Left colon (tissue), 2 donors: ENCODE results near the gene PRLH. TPM values are rescaled to one million over a fixed set of nuclear protein-coding genes. Genes with fewer than 3 reads are reported as not detected.
"Not testable (repeated sequence)": the region's sequence is repeated elsewhere in the genome, so short reads cannot be mapped to it uniquely, and the experiment has no call there.

Experiments
- ATAC-seq: fragments of 200-7000 bp; cut with Tn5 transposase; one replicate; pipeline ENCODE4 v1.9.1; 2020; ENCODE audit warnings: mild to moderate bottlenecking, moderate library complexity
- DNase-seq, 2 donors: peaks; one replicate each; pipeline ENCODE4 v3.0.0-alpha.2; 2020
- intact Hi-C, 2 donors: fragments of 100-400 bp; cut with DNase I in 1 of 2; cut with micrococcal nuclease in 1 of 2; formaldehyde crosslinking; loops; one replicate each; pipeline versions ENCODE4 v1.11.2 to v1.14.0; 2022; cut with DNase I, micrococcal nuclease
- total RNA-seq, 2 donors: library from RNA; stranded (reverse); fragmentation: NEBNext Ultra II Directional; extraction: Animal tissue kit (Norgen Biotek cat#: 25700); gene quantifications; one replicate each; pipeline ENCODE4 v1.2.1, GENCODE V29; 2021
- donor health status: DM: no; HTN: no; CAD: no.
- donor health status: DM: yes; HTN: yes; CAD: no.

The PRLH gene
- total RNA-seq, 2 donors from 2014 or later = not detected

- no peak for DNase-seq
- intact Hi-C loops = loop anchor here in 1 of 2 donors (10.0 kb wide), 1 partner anchor 151 kb away; no protein-coding TSS in a partner anchor
Measured at GRCh38 chr2:237593596-237594320, 27.4 kb downstream of the PRLH start.

GRCh38 chr2:237594514-237594871 lies 28.1 kb downstream of the PRLH start:
- ATAC-seq = no peak
- no peak for DNase-seq
- intact Hi-C loops = loop anchor here in 1 of 2 donors (10.0 kb wide), 1 partner anchor 150 kb away; no protein-coding TSS in a partner anchor

More at GRCh38 chr2:237593596-237594320, 27.4 kb downstream of the PRLH start:
- no peak for ATAC-seq

- not testable (repeated sequence) for ATAC-seq, DNase-seq
- intact Hi-C loops = loop anchor here in 1 of 2 donors (10.0 kb wide), 1 partner anchor 149 kb away; no protein-coding TSS in a partner anchor
Measured at GRCh38 chr2:237595829-237596519, 29.6 kb downstream of the PRLH start.

GRCh38 chr2:237596520-237597195 lies 30.3 kb downstream of the PRLH start:
- ATAC-seq = no peak

DNA sequence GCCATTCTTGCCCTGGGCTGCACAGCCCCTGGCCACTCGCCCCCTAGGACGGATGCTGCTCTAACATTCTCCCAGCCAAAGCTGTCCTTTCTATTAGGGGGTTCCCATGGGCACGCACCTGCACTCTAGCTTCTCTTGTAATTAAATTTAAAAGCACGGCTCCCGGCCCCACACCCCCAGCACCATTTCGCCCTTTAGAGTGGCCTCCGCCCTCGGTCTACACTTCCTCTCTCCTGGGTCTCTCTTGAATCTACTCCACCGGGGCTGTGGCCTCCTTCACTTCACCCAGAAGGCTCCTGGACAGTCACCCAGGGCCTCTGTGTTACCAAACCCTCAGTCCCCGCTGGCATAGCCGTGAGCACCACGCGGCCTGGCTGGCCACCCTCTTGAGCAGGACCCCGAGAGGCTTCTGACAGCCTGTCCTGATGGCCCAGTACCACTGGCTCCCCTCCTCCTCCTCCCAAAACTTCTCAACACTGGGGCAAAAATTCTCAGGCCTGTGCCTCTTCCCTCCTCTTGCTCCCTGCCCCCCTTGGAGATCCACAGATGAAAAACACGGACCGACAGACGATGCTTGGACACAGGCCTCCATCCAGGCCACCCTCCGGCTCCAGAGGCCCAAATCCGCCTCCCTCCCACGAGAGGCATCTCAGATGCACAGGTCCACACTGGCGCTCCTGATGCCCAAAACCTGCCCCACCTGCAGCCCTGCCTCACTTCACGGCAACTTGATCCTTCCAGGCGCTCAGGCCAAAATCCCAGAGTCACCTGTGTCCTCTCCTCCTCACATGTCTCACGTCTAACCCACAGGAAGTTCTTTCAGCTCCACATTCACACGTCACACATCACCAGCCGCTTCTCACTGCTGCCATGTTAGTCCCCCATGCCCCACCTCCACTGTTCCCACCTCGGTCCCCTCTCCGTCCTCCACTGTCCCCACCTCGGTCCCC lies 31.1 kb downstream of the PRLH start:
- intact Hi-C loops = loop anchor here in 1 of 2 donors (10.0 kb wide), 1 partner anchor 147 kb away; no protein-coding TSS in a partner anchor

More at GRCh38 chr2:237596520-237597195, 30.3 kb downstream of the PRLH start:
- DNase-seq = no peak
- intact Hi-C loops = loop anchor here in 1 of 2 donors (10.0 kb wide), 1 partner anchor 148 kb away; no protein-coding TSS in a partner anchor

DNA sequence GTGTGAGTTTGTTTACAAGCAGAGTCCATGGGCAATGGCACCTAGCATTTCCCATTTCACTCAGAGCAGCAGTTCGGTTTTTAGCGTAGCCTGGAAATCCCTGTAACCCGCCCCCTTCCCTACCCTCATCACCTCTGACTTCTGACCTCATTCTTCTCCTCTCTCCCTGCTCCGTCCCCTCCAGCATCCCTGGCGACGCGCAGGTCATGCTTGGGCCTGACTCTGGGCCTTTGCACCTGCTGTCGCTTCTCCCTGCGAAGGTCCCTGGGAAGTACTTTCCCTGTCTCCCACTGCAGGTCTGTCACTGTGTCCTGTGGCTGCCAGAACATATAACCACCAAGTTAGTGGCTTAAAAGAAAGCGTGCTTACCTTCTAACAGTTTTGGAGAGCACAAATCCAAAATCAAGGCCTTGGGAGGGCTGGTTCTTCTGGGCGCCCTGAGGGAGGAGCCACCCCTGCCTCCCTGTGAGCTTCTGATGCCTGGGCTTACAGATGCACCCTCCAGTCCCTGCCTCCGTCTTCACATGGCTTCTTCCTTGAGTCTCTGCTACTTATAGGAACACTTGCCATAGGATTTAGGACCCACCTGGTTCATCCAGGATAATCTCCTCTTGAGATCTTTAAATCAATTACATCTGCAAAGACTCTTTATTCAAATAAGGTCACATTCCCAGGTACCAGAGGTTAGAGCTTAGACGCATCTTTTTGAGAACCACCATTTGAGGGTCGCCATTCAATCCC lies 32.3 kb downstream of the PRLH start:
- DNase-seq (no peak), ATAC-seq (no peak)
- intact Hi-C loops = loop anchor here in 1 of 2 donors (10.0 kb wide), 1 partner anchor 146 kb away; no protein-coding TSS in a partner anchor

More for the DNA sequence above, 31.1 kb downstream of the PRLH start:
- DNase-seq (no peak), ATAC-seq (no peak)

GRCh38 chr2:237599465-237600110 lies 33.2 kb downstream of the PRLH start:
- DNase-seq = no peak
- intact Hi-C loops = loop anchor here in 1 of 2 donors (10.0 kb wide), 1 partner anchor 145 kb away; no protein-coding TSS in a partner anchor
- ATAC-seq = no peak

DNA sequence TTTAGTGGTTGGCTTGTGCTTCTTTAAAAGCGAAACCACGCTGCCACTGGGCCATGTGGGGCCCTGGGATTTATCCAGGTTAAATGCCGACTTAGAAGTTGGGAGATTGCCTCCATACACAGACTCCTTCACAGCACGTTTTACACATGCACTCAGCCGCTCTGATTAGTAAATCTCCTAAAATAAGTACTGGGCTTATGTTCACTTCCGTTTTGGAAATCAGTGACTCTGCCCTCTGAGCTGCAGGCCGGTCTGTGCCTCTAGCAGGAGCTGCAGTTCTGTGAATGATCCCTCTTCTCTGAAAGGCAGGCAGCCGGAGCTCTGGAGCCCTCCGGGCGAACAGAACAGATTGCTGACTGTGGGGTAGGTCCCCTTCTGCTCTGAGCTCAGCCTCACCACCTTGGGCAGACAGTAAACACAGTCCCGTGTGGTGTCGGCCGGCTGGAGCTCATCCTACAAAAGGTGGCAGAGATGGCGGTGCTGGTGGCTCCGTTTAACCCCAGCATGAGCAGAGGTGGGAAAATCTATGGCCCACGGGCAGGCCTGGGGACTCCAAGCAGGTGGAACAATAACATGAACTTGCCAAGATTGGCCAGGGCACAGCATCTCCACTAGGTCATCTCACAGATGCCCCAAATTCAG lies 34.0 kb downstream of the PRLH start:
- intact Hi-C loops = no loop called here
- DNase-seq (no peak), ATAC-seq (no peak)

DNA sequence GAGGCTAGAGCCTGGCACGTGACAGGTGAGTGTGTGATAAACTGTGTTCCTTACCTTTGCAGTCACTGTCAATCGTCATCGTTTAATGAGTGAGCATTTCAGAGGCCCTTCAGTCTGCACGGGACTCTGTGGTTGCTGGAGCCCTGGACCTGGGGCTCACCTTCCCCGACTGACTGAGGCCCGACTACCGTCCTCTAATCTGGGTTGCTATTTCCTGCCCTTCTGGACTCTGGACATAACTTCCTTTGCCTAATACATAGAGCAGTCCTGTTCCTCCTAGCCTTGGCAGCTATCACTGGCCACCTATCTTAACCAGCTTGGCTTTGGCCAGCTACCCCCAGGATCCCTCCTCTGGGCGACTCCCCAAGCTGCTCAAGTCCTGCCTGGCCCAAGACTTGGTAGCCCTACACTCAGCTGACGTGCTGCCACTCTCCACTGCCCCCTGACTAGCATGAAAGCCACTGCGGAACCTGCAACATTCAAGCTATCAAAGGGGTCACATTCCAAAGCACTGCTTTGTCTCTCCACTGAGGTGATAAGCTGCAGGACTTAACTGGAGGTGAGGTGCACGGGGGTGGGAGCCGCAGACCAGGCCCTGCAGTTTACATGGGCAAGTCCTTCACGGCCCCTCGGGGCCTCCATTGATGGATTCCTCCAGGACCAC lies 35.2 kb downstream of the PRLH start:
- ATAC-seq (no peak), DNase-seq (no peak)
- intact Hi-C loops = no loop called here

GRCh38 chr2:237602409-237602808 lies 36.0 kb downstream of the PRLH start:
- no peak for ATAC-seq
- intact Hi-C loops = no loop called here
- DNase-seq = no peak

DNA sequence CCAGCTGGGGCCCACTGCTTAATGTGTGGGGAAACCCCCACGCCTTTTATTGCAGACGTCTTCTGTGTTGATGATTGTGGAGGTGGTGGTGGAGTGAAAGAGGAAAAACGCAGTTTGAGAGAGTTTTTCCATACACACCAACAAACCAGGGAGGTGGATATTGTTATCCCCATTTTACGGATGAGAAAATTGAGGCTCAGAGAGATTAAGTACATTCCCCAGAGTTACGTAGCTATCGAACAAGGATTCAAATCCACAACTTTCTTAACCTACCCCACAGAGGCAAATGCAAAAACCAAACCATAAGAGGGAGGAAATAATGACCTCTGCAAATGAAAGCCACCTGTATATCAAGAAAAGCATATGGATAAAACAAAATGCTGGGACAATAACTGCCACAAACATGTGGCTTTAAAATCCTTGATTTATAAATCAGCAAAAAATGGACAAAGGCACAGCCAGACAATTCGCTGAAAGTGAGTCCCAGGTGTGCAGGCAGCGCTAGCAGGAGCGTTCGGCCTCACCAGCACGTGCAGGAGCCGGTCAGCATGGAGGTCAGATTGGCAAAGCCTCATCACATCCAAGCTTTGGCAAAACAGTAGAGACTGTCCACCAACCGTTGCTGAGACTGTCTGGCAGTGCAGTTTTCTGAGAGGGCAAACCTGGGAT lies 36.8 kb downstream of the PRLH start:
- intact Hi-C loops = no loop called here
- no peak for ATAC-seq

GRCh38 chr2:237603718-237604362 lies 37.5 kb downstream of the PRLH start:
- intact Hi-C loops = no loop called here
- ATAC-seq = peak; percentile 42
- DNase-seq = no peak

More for the DNA sequence above, 36.8 kb downstream of the PRLH start:
- DNase-seq = no peak

- DNase-seq (no peak), ATAC-seq (no peak)
- intact Hi-C loops = no loop called here
Measured at GRCh38 chr2:237604391-237604790, 38.0 kb downstream of the PRLH start.

DNA sequence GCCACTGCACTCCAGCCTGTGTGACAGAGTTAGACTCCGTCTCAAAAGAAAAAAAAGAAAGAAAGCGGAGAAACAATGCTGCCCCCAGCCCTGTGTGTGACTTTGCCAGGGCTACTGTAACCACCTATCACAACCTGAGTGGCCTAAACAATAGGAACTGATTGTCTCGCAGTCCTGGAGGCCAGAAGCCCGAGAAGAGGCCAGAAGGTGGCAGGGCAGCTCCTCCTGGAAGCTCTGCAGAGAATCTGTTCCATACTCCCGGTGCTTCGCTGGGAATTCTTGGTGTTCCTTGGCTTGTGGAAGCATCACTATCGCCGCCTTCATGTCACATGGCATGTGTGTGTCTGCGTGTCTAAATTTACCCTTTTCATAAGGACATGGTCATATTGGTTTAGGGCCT lies 38.6 kb downstream of the PRLH start:
- intact Hi-C loops = no loop called here
- DNase-seq = no peak

GRCh38 chr2:237606522-237606921 lies 40.1 kb downstream of the PRLH start:
- ATAC-seq, intact Hi-C loops, DNase-seq: not testable (repeated sequence)

More for the DNA sequence above, 38.6 kb downstream of the PRLH start:
- peak; percentile 71 for ATAC-seq
